Chondrocyte (in vitro differentiated cells): ENCODE measurements around the gene RMI2. TPM values are rescaled to one million over a fixed set of nuclear protein-coding genes. Genes with fewer than 3 reads are reported as not detected.

Source experiments
- DNase-seq: peaks from one replicate; pipeline ENCODE4 v3.0.0; 2021; ENCODE audit warnings: mixed read lengths, low spot score
- H3K27ac Mint-ChIP-seq: one replicate; pipeline ENCODE4 v1.8.0; 2021; ENCODE audit warnings: mild to moderate bottlenecking, moderate library complexity, mixed read lengths; ENCODE audit not compliant: unreplicated experiment
- H3K27me3 Mint-ChIP-seq: 2 replicates; pipeline ENCODE4 v1.8.0; 2021; ENCODE audit warnings: low read depth, mixed read lengths
- H3K36me3 Mint-ChIP-seq: 2 replicates; pipeline ENCODE4 v1.8.0; 2021; ENCODE audit warnings: low read depth, mixed read lengths
- H3K4me1 Mint-ChIP-seq: 2 replicates; pipeline ENCODE4 v1.8.0; 2021; ENCODE audit warnings: low read depth, mild to moderate bottlenecking, mixed read lengths
- H3K4me3 Mint-ChIP-seq: one replicate; pipeline ENCODE4 v1.8.0; 2021; ENCODE audit warnings: mild to moderate bottlenecking, moderate library complexity, mixed read lengths; ENCODE audit not compliant: unreplicated experiment
- H3K9me3 Mint-ChIP-seq: 2 replicates; pipeline ENCODE4 v1.8.0; 2021; ENCODE audit warnings: low read depth, mixed read lengths
- total RNA-seq: library from RNA; stranded (reverse); gene quantifications from 3 replicates; pipeline ENCODE4 v1.2.1, GENCODE V29; 2021
- TF ChIP-seq, protein P1 (sequence below): fragments of 200-600 bp; sonication (generic); IDR thresholded peaks from 2 replicates; pipeline ENCODE4 v1.5.0; 2021; ENCODE audit warnings: antibody characterized with exemption, mild to moderate bottlenecking, moderate library complexity

The RMI2 gene
- total RNA-seq, 1 donor from 2014 or later, result 1.6 TPM

DNA sequence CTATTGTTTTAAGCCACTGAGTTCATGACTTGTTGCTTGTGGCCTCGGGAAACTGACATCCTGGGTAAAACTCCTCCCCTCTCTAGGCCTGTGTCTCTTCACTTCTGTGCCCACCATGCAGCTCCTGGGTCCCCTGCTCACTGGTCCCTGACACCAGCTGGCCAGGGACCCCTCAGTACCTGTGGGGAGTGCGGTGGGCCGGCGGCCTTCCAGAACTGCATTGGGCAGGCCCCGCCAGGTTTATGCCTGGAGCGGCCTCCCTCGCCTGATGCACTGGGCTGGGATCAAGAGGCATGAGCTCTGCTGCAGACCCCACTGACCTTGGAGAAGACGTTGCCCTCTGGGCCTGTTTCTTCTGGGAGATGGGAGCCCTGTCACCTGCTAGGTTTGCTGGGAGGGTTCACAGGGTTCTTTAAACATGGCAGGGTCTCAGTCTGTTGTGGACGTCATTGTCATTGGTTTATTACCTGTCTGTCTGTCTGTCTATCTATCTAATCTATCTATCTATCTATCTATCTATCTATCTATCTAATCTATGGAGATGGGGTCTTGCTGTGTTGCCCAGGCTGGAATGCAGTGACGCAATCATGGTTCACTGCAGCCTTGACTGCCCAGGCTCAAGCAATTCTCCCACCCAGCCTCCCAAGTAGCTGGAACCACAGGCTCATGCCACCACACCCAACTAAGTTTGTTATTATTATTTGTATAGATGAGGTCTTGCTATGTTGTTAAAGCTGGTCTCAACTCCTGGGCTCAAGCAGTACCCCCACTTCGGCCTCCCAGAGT lies 21.5 kb upstream of the RMI2 start:
- H3K27me3 Mint-ChIP-seq, result no peaks in the 10 kb centered on the region
- no peak for DNase-seq
- no peak overlapping the region for H3K4me3 Mint-ChIP-seq
- no peaks in the 10 kb centered on the region for H3K36me3 Mint-ChIP-seq
- TF ChIP-seq, protein P1, sequence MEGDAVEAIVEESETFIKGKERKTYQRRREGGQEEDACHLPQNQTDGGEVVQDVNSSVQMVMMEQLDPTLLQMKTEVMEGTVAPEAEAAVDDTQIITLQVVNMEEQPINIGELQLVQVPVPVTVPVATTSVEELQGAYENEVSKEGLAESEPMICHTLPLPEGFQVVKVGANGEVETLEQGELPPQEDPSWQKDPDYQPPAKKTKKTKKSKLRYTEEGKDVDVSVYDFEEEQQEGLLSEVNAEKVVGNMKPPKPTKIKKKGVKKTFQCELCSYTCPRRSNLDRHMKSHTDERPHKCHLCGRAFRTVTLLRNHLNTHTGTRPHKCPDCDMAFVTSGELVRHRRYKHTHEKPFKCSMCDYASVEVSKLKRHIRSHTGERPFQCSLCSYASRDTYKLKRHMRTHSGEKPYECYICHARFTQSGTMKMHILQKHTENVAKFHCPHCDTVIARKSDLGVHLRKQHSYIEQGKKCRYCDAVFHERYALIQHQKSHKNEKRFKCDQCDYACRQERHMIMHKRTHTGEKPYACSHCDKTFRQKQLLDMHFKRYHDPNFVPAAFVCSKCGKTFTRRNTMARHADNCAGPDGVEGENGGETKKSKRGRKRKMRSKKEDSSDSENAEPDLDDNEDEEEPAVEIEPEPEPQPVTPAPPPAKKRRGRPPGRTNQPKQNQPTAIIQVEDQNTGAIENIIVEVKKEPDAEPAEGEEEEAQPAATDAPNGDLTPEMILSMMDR, result no peak
- H3K4me1 Mint-ChIP-seq, result peaks cover 22% of the 10 kb centered on the region
- no peaks in the 10 kb centered on the region for H3K9me3 Mint-ChIP-seq
- no peak overlapping the region for H3K27ac Mint-ChIP-seq

DNA sequence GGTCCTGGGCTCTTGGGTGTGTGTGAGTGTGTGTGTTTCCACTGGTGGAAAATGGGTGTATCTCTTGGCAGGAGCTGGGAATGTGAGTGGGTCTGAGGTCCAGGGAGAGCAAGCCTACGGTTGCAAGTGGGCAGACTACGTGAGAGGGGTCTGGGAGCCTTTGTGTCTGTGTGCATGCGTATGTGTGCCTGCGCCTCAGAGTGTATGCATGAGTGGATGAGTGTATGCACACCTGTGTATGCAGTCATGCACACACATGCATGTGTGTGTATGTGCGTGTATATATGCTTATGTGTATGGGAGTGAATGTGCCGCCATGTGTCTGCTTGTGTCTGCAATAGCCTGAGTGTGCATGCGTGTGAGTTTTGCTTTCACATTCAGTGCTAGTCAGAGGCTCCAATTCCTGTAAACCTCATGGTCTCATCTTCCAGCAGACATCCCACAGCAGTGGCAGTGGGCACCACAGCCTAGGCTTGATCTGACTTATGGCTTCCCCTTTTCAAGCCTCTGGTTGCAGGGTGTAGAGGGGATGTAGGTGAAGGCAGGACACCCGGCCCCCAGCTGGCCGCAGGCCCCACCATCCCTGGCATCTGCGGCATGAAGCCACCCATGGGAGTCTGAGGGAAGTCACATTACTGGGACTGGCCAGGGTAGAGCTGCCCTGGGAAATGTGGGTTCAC lies 19.7 kb upstream of the RMI2 start:
- Mint-ChIP-seq H3K4me1 (peaks cover 36% of the 10 kb centered on the region), H3K27ac (no peak overlapping the region), H3K9me3 (no peaks in the 10 kb centered on the region), H3K36me3 (no peaks in the 10 kb centered on the region), H3K27me3 (no peaks in the 10 kb centered on the region), H3K4me3 (no peak overlapping the region)
- TF ChIP-seq, protein P1, result no peak
- no peak for DNase-seq

DNA sequence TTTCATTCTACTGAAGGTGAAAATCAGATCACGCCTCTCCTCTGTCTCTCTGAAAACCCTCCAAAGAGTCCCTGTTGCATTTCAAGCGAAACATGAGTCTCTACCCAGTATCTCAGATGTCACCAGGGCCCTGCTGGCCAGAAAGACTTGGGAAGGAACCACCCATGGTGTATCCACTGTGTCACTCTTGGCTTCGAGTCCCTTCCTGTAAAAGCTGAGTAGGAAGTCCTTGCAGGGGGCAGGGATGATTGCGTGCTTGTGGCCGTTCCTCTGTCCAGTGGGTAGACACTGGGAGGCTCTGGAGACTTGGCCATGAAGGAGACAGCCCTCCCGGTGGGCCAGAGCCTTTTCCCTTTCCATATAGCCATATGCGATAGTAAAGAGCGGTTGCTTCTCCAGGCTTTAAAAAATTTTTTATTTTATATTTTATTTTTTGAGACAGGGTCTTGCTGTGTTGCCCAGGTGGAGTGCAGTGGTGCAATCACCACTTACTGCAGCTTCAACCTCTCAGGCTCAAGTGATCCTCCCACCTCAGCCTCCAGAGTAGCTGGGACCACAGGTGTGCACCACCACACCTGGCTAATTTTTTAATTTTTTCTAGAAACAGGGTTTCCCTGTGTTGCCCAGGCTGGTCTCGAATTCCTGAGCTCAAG lies 19.0 kb upstream of the RMI2 start:
- Mint-ChIP-seq H3K4me1 (peaks cover 40% of the 10 kb centered on the region), H3K27me3 (no peaks in the 10 kb centered on the region), H3K4me3 (no peak overlapping the region), H3K27ac (no peak overlapping the region), H3K36me3 (no peaks in the 10 kb centered on the region), H3K9me3 (no peaks in the 10 kb centered on the region)
- TF ChIP-seq, protein P1, result no peak
- DNase-seq, result no peak

DNA sequence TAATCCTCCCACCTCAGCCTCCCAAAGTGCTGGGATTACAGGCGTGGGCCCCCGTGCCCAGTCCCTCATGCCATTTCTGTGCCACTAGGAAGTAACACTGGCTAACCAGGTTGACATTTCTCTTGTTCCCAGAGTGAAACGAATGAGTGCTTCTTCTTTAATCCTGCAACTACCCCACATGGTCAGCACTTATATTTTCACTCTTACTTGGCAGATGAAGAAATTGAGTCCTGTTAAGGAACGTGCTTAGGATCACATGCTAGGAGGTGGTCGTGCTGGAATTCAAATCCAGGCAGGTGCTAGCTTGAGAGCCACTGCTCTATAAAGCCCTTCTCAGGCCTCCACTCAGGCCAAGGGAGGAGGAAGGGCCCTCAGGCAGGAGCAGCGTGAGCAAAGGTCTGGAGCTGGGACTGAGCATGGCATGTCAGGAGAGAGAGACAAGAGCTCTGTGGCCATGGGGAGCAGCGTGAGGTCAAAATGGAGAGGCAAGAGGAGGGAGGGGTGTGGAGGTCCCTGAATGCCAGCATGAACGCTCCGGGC lies 18.5 kb upstream of the RMI2 start:
- Mint-ChIP-seq H3K4me1 (peaks cover 40% of the 10 kb centered on the region), H3K36me3 (no peaks in the 10 kb centered on the region), H3K4me3 (no peak overlapping the region), H3K27me3 (no peaks in the 10 kb centered on the region), H3K9me3 (no peaks in the 10 kb centered on the region), H3K27ac (no peak overlapping the region)
- TF ChIP-seq, protein P1, result no peak
- DNase-seq, result no peak
